Endothelial cell of umbilical vein (primary cell): ENCODE results near the gene SEMA5A. TPM values are rescaled to one million over a fixed set of nuclear protein-coding genes. Genes with fewer than 3 reads are reported as not detected.

Experiments used
- BruUV-seq: library from RNA; stranded (reverse); fragments of 400-500 nt; replicated peaks from 2 replicates; lab custom pipeline; 2021; lab: Mats Ljungman, UMichigan
- CTCF ChIA-PET: fragments of 300-600, 350-600 bp; sonication (Branson Sonifier 250); formaldehyde crosslinking; loops from one replicate; lab custom pipeline; 2021; ENCODE audit warnings: antibody characterized with exemption, inconsistent platforms; lab: Charles Lee
- POLR2A ChIA-PET: fragments of 300-600, 350-600 bp; sonication (Branson Sonifier 250); formaldehyde crosslinking; loops from one replicate; lab custom pipeline; 2021; ENCODE audit warnings: antibody characterized with exemption, inconsistent platforms; lab: Charles Lee
- DNase-seq: peaks from one replicate; pipeline ENCODE4 v3.0.0-alpha.2; 2011; ENCODE audit warnings: low read depth, low spot score
- FAIRE-seq: peaks from 2 replicates; lab custom pipeline; 2011; peaks lifted over from hg19 to GRCh38; lab: Jason Lieb, UNC
- H2AFZ ChIP-seq: 2 replicates; pipeline ENCODE4 v1.6.0; 2012; ENCODE audit warnings: low read depth, low read length, control low read depth, inconsistent platforms
- H3K27ac ChIP-seq: 2 replicates; pipeline ENCODE4 v1.5.1; 2011; ENCODE audit warnings: low read depth, mild to moderate bottlenecking, control low read depth, low read length, moderate library complexity; ENCODE audit not compliant: insufficient read depth
- H3K27me3 ChIP-seq, 2 experiments: 2 replicates each; pipeline versions ENCODE4 v1.6.0 to v1.6.1; 2011; ENCODE audit warnings: low read length in 2 of 2, mixed read lengths in 1 of 2; ENCODE audit not compliant: control insufficient read depth in 2 of 2, insufficient read depth in 2 of 2
- H3K36me3 ChIP-seq, 2 experiments: 2 replicates in 1 of 2; 3 replicates in 1 of 2; pipeline ENCODE4 v1.5.1; 2011; ENCODE audit warnings: low read length in 2 of 2, mild to moderate bottlenecking in 1 of 2, moderate library complexity in 1 of 2; ENCODE audit not compliant: control insufficient read depth in 2 of 2, insufficient read depth in 2 of 2; ENCODE audit errors: extremely low read depth in 1 of 2
- H3K4me1 ChIP-seq: 3 replicates; pipeline ENCODE4 v1.5.1; 2011; ENCODE audit warnings: mild to moderate bottlenecking, low read length; ENCODE audit not compliant: control insufficient read depth, insufficient read depth; ENCODE audit errors: extremely low read depth
- H3K4me2 ChIP-seq: 2 replicates; pipeline ENCODE4 v1.6.1; 2011; ENCODE audit warnings: low read length, control low read depth, mixed read lengths; ENCODE audit not compliant: insufficient read depth
- H3K4me3 ChIP-seq, 3 experiments: fragments of 200-600 bp in 1 of 3; sonication (generic), shearing (Covaris generic) in 1 of 3; replicated peaks in 1 of 3; 2 replicates each; pipeline ENCODE4 v1.5.1; 2011 to 2016; ENCODE audit warnings: control low read depth in 3 of 3, low read length in 3 of 3, mild to moderate bottlenecking in 2 of 3, inconsistent platforms in 1 of 3, low read depth in 1 of 3, moderate library complexity in 1 of 3; ENCODE audit not compliant: insufficient read depth in 1 of 3
- H3K79me2 ChIP-seq: 2 replicates; pipeline ENCODE4 v1.6.0; 2012; ENCODE audit warnings: low read length, inconsistent platforms; ENCODE audit not compliant: control insufficient read depth, insufficient read depth
- H3K9ac ChIP-seq: replicated peaks from 2 replicates; pipeline ENCODE3; 2011; ENCODE audit warnings: low read length, control low read depth; ENCODE audit not compliant: insufficient read depth; ENCODE audit errors: extremely low read depth
- H3K9me1 ChIP-seq: replicated peaks from 3 replicates; pipeline ENCODE4 v1.6.0; 2011; ENCODE audit warnings: mild to moderate bottlenecking, low read length; ENCODE audit not compliant: control insufficient read depth, insufficient read depth; ENCODE audit errors: extremely low read depth
- H3K9me3 ChIP-seq: replicated peaks from 2 replicates; pipeline ENCODE4 v1.5.1; 2012; ENCODE audit warnings: low read length, inconsistent platforms; ENCODE audit not compliant: control insufficient read depth, insufficient read depth
- H4K20me1 ChIP-seq: replicated peaks from 2 replicates; pipeline ENCODE3; 2011; ENCODE audit warnings: mild to moderate bottlenecking, low read length; ENCODE audit not compliant: control insufficient read depth, insufficient read depth; ENCODE audit errors: extremely low read depth
- CTCF ChIP-seq, 2 donors: IDR thresholded peaks; 1 replicate in 1 of 2; 2 replicates in 1 of 2; pipeline ENCODE4 v1.5.1; 2011; ENCODE audit warnings: low read length in 2 of 2, mild to moderate bottlenecking in 2 of 2, moderate library complexity in 2 of 2, control low read depth in 1 of 2, inconsistent platforms in 1 of 2, low read depth in 1 of 2; ENCODE audit not compliant: insufficient read depth in 1 of 2; ENCODE audit errors: extremely low read depth in 1 of 2
- FOS ChIP-seq: IDR thresholded peaks from 2 replicates; pipeline ENCODE4 v1.6.1; 2011; ENCODE audit warnings: mild to moderate bottlenecking, low read length, moderate library complexity, borderline replicate concordance; ENCODE audit not compliant: insufficient read depth
- POLR2A ChIP-seq: IDR thresholded peaks from 2 replicates; pipeline ENCODE4 v1.6.1; 2012; ENCODE audit warnings: low read depth, mild to moderate bottlenecking, control low read depth, low read length
- POLR2AphosphoS5 ChIP-seq: IDR thresholded peaks from 2 replicates; pipeline ENCODE4 v1.6.1; 2012; ENCODE audit warnings: low read depth, mild to moderate bottlenecking, control low read depth, low read length, moderate library complexity; ENCODE audit not compliant: insufficient read depth
- dilution Hi-C: fragments of 300-500 bp; cut with MboI; formaldehyde crosslinking; loops from one replicate; pipeline ENCODE4 v1.15.0; 2019; ENCODE audit warnings: low sequenced_read_pairs; ENCODE audit not compliant: extremely low pct_ligation_motif_present
- intact Hi-C: fragments of 100-400 bp; cut with micrococcal nuclease; formaldehyde crosslinking; loops from one replicate; pipeline ENCODE4 v1.10.0; 2022
- polyA plus RNA-seq, 4 experiments: library from polyadenylated mRNA; depleted of rRNA in 3 of 4; stranded (reverse) in 3 of 4; unstranded in 1 of 4; fragments of >200 nt; gene quantifications; 2 replicates each; pipeline versions ENCODE4 v1.2.1 to v1.2.3, GENCODE V29; 2011 to 2012; ENCODE audit warnings: missing spikeins in 1 of 4
- total RNA-seq: library from RNA; stranded (reverse); gene quantifications from 2 replicates; pipeline ENCODE4 v1.2.3, GENCODE V29; 2021

The SEMA5A gene
- total and polyA plus RNA-seq, 2 donors (not counting 3 experiments of a cell fraction or from before 2014, with no cell fraction given): 0.04 to 0.06 TPM

- Histone ChIP-seq H3K27me3 (no peaks in the 10 kb centered on the region), H3K79me2 (no peaks in the 10 kb centered on the region), H2AFZ (no peak overlapping the region), H4K20me1 (no peaks in the 10 kb centered on the region), H3K9me3 (no peaks in the 10 kb centered on the region), H3K9ac (no peak overlapping the region), H3K27ac (no peak overlapping the region), H3K4me2 (no peak overlapping the region), H3K4me3 (no peak overlapping the region), H3K36me3 (no peaks in the 10 kb centered on the region), H3K4me1 (peaks cover 5% of the 10 kb centered on the region), H3K9me1 (no peaks in the 10 kb centered on the region)
- no peak for FAIRE-seq
- dilution Hi-C loops (no loop called here), intact Hi-C loops (no loop called here)
- CTCF ChIA-PET: no interaction called here
- peak; percentile 12 for TF ChIP-seq FOS
- TF ChIP-seq POLR2AphosphoS5: no peak
- no peak for DNase-seq
- POLR2A ChIA-PET: no interaction called here
- BruUV-seq: no TSS peak
Measured at GRCh38 chr5:9338796-9339195, 207.1 kb downstream of the SEMA5A start.

- Histone ChIP-seq H3K9me1 (no peaks in the 10 kb centered on the region), H3K36me3 (no peaks in the 10 kb centered on the region), H3K9ac (no peak overlapping the region), H4K20me1 (no peaks in the 10 kb centered on the region), H3K4me2 (peak overlapping the region; percentile 22), H3K4me1 (peaks cover 5% of the 10 kb centered on the region), H3K9me3 (no peaks in the 10 kb centered on the region), H3K27me3 (no peaks in the 10 kb centered on the region), H3K27ac (no peak overlapping the region), H2AFZ (no peak overlapping the region), H3K4me3 (no peak overlapping the region), H3K79me2 (no peaks in the 10 kb centered on the region)
- BruUV-seq: no TSS peak
- FAIRE-seq: peak; percentile 69
- dilution Hi-C loops (no loop called here), intact Hi-C loops (no loop called here)
- CTCF ChIA-PET: no interaction called here
- POLR2A ChIA-PET: no interaction called here
- TF ChIP-seq POLR2A (no peak), POLR2AphosphoS5 (no peak), CTCF (IDR thresholded peaks at IDR 0.05; ENCODE audit: extremely low read depth in 1 of 2, insufficient read depth in 1 of 2, low read depth in 1 of 2, low read length in 2 of 2) (no peak)
- DNase-seq: peak; percentile 24
Measured at GRCh38 chr5:9337928-9338595, 207.8 kb downstream of the SEMA5A start.
